ENCODE measurements around the gene HOXD12.

DNA sequence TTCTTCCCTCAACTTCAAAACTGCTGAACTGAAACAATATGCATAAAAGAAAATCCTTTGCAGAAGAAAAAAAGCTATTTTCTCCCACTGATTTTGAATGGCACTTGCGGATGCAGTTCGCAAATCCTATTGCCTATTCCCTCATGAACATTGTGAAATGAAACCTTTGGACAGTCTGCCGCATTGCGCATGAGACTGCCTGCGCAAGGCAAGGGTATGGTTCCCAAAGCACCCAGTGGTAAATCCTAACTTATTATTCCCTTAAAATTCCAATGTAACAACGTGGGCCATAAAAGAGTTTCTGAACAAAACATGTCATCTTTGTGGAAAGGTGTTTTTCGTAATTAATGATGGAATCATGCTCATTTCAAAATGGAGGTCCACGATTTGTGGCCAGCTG, 38.3 kb downstream of the HOXD12 start:
- TF ChIP-seq MAX (IDR thresholded peaks at IDR 0.05; ENCODE audit: low read depth, low read length) (no peak), CTCF (IDR thresholded peaks at IDR 0.05; ENCODE audit: low read depth, low read length) (no peak), MYC (IDR thresholded peaks at IDR 0.05; ENCODE audit: low read depth, low read length) (no peak)
